Bronchial epithelial cell (primary cell): ENCODE data around the gene SYNPO. TPM values are rescaled to one million over a fixed set of nuclear protein-coding genes. Genes with fewer than 3 reads are reported as not detected.

ENCODE experiments used
- DNase-seq: peaks from one replicate; pipeline ENCODE4 v3.0.0-alpha.2; 2010; ENCODE audit warnings: low read depth
- FAIRE-seq: peaks from 2 replicates; lab custom pipeline; 2011; peaks lifted over from hg19 to GRCh38; lab: Jason Lieb, UNC
- H3K27me3 ChIP-seq: 2 replicates; pipeline ENCODE4 v1.5.1; 2011; ENCODE audit warnings: low read length; ENCODE audit not compliant: control insufficient read depth, insufficient read depth
- H3K36me3 ChIP-seq: 2 replicates; pipeline ENCODE4 v1.5.1; 2011; ENCODE audit warnings: low read length; ENCODE audit not compliant: control insufficient read depth, insufficient read depth
- H3K4me3 ChIP-seq: 2 replicates; pipeline ENCODE4 v1.5.1; 2011; ENCODE audit warnings: mild to moderate bottlenecking, low read depth, low read length, control low read depth
- CTCF ChIP-seq: IDR thresholded peaks from 2 replicates; pipeline ENCODE4 v1.5.1; 2011; ENCODE audit warnings: mild to moderate bottlenecking, moderate library complexity, low read length, control low read depth, inconsistent platforms; ENCODE audit not compliant: insufficient read depth, severe bottlenecking
- total RNA-seq: library from RNA; depleted of rRNA; stranded (reverse); fragments of >200 nt; gene quantifications from 2 replicates; pipeline ENCODE4 v1.2.1, GENCODE V29; 2014

Gene SYNPO
- total RNA-seq, 1 donor from 2014 or later = 1.3 TPM

- DNase-seq (peak; percentile 55), FAIRE-seq (peak; percentile 73)
- no peaks in the 10 kb centered on the region for H3K27me3 ChIP-seq
- no peaks in the 10 kb centered on the region for H3K36me3 ChIP-seq
- no peak overlapping the region for H3K4me3 ChIP-seq
- no peak for TF ChIP-seq CTCF
Observed at GRCh38 chr5:150628936-150629485, 11.4 kb upstream of the SYNPO start.

GRCh38 chr5:150630016-150630415, 10.4 kb upstream of the SYNPO start:
- DNase-seq = no peak
- no peak overlapping the region for H3K4me3 ChIP-seq

GRCh38 chr5:150630461-150631325, 9.8 kb upstream of the SYNPO start:
- FAIRE-seq = no peak
- DNase-seq = no peak
- no peaks in the 10 kb centered on the region for H3K36me3 ChIP-seq
- H3K4me3 ChIP-seq = no peak overlapping the region
- TF ChIP-seq CTCF = no peak
- no peaks in the 10 kb centered on the region for H3K27me3 ChIP-seq

More at GRCh38 chr5:150630016-150630415, 10.4 kb upstream of the SYNPO start:
- FAIRE-seq = no peak
- Histone ChIP-seq H3K36me3 (no peaks in the 10 kb centered on the region), H3K27me3 (no peaks in the 10 kb centered on the region)
- TF ChIP-seq CTCF = no peak

- Histone ChIP-seq H3K27me3 (no peaks in the 10 kb centered on the region), H3K4me3 (no peak overlapping the region), H3K36me3 (no peaks in the 10 kb centered on the region)
- no peak for TF ChIP-seq CTCF
- no peak for DNase-seq
- no peak for FAIRE-seq
Observed at GRCh38 chr5:150631326-150631701, 9.1 kb upstream of the SYNPO start.

- FAIRE-seq = no peak
- no peak for TF ChIP-seq CTCF
- Histone ChIP-seq H3K27me3 (no peaks in the 10 kb centered on the region), H3K36me3 (no peaks in the 10 kb centered on the region), H3K4me3 (no peak overlapping the region)
- DNase-seq = no peak
Observed at GRCh38 chr5:150632305-150633160, 7.9 kb upstream of the SYNPO start.
